Activated CD4-positive, alpha-beta T cell treated with anti-CD3 and anti-CD28 coated beads for 1 hour (primary cell): Measurements from ENCODE around the gene PRAMEF7.
"Not testable (repeated sequence)": the region's sequence is repeated elsewhere in the genome, so short reads cannot be mapped to it uniquely, and the experiment has no call there.

Source experiments
- DNase-seq: peaks from one replicate; pipeline ENCODE4 v3.0.0-alpha.2; 2020

The PRAMEF7 gene

DNA sequence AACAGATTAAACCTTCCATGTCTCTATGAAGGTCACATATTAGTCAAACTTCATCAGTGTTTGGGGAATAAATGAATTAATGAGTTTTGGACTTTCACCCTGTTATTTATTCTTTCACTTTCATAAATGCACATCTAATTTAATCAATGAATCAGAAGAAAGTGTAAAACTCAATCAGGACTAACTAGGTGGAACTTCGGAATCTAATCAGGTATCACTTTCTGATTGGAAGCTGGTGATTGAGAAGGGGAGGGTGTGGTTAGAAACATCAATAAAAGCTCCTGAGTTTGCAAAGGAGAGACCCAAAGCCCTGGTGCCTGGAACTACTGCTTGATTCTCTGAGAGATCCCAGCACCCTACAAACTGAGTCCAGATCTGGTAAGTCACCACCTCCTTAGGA lies at the start of gene PRAMEF7:
TSS of gene PRAMEF7 (plus strand) at position 301 of the 400 bp plus-strand sequence. CDS start 1,083 bp downstream, outside the sequence.
- DNase-seq, result not testable (repeated sequence)

GRCh38 chr1:12878453-12878852 lies 38.0 kb upstream of the PRAMEF7 start:
- not testable (repeated sequence) for DNase-seq

GRCh38 chr1:12886101-12886500 lies 30.3 kb upstream of the PRAMEF7 start, which contains the start of gene PRAMEF4:
PRAMEF4 (minus strand) TSS chr1:12886201; CDS start chr1:12883394, 2,807 bp downstream.
- not testable (repeated sequence) for DNase-seq

- DNase-seq, result not testable (repeated sequence)
These were observed 18.2 kb upstream of the PRAMEF7 start, which contains the start of gene PRAMEF10 for GRCh38 chr1:12898170-12898569. PRAMEF10 (minus strand) TSS chr1:12898270; CDS start chr1:12895847, 2,423 bp downstream.

- DNase-seq, result not testable (repeated sequence)
These were observed 17.2 kb upstream of the PRAMEF7 start for GRCh38 chr1:12899186-12899585.

DNA sequence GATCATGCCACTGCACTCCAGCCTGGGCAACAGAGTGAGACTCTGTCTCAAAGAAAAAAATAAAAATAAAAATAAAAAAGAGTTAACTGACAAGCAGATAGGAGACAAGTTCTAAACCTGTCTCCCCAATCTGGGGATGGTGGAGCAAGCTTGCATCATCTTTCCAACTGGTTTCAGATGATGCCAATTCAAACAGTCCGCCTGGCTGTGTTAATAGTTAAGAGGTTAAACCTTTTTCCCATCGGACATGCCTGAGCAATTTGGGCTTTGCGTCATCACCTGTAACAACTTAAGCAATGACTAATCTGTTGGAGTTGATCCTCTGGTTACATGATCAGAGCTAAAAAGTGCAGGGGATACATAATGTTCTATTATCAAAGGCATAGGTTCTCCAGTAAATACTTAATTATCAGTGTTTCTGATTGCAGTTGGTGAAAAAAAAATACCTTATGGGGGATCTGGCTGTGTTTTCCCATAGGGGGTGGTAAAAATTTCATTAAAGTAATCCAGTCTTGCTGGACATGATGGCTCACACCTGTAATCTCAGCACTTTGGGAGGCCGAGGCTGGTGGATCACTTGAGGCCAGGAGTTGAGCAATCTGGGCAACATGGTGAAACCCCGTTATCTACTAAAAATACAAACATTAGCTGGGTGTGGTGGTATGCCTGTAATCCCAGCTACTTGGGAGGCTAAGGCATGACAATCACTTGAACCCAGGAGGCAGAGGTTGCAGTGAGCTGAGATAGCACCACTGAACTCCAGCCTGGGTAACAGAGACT lies 12.4 kb upstream of the PRAMEF7 start:
- DNase-seq, result not testable (repeated sequence)

- not testable (repeated sequence) for DNase-seq
These were observed 5.3 kb downstream of the PRAMEF7 start for GRCh38 chr1:12921749-12922148.

DNA sequence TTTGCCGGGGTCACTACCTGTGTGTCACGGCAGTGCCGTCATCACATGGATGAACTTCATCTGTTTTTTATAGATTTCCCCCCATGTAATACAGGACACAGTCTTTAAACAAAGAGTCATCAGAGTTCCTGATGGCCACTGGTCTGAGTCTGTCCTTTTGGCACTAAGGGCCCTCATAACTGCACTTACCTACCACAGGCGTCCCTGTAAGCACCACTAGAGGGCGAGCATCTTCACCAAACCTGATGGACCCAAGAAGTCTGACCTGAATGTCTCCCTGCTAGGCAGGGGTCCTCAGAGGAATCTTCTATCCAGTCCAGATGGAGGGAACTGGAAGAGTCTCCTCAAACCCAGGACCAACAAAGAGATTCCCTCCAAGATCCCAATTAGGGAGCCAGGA lies 8.0 kb downstream of the PRAMEF7 start:
- not testable (repeated sequence) for DNase-seq

- not testable (repeated sequence) for DNase-seq
These were observed 31.1 kb downstream of the PRAMEF7 start, which contains the start of gene PRAMEF6 for GRCh38 chr1:12947480-12947879. PRAMEF6 (minus strand) TSS chr1:12947580; CDS start chr1:12942518, 5,062 bp downstream.
